Stimulated activated CD4-positive, alpha-beta T cell treated with anti-CD3 and anti-CD28 coated beads, Interleukin-4, amount 100 ng/mL, for 4 hours (primary cell): ENCODE measurements around the gene SLC22A17.
"Not testable (repeated sequence)": the region's sequence is repeated elsewhere in the genome, so short reads cannot be mapped to it uniquely, and the experiment has no call there.

ENCODE experiments used
- DNase-seq, 2 experiments: peaks; one replicate each; pipeline ENCODE4 v3.0.0-alpha.2; 2020

Gene SLC22A17

DNA sequence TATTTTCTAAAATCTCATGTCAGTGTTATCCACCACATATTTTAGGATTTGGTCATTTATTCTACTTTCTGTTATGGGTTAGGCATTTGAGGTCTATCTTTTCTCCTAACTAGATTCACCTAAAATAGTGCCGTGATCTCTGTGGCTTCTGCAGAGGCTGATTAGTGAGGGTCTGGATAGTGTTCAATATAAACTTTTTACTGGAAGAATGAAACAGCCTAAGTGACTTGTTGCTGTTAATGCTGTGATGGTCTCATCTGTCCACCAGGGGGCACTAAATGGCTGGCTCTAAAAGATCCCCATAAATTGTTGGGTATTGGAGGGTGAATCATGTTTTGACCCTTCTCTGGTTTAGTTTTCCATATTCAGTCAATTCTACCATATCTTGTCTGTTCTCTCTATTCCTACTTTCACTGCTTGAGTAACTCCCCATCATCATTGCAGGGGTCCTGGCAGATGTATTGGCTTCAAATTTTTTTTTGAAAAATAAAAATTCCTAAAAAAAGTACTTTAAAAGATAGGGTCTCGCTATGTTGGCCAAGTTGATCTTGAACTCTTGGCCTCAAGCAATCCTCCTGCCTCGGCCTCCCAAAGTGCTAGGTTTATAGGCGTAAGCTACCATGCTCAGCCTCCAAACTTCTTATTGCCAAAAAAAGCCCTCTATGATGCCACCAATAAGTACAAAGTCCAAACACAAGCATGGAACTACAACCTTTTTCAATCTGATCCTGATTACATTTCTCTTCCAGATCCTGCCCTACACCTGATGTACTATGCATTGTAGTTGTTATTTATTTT is 24.5 kb downstream of the SLC22A17 start:
- peak; percentile 42 to 65 for DNase-seq

DNA sequence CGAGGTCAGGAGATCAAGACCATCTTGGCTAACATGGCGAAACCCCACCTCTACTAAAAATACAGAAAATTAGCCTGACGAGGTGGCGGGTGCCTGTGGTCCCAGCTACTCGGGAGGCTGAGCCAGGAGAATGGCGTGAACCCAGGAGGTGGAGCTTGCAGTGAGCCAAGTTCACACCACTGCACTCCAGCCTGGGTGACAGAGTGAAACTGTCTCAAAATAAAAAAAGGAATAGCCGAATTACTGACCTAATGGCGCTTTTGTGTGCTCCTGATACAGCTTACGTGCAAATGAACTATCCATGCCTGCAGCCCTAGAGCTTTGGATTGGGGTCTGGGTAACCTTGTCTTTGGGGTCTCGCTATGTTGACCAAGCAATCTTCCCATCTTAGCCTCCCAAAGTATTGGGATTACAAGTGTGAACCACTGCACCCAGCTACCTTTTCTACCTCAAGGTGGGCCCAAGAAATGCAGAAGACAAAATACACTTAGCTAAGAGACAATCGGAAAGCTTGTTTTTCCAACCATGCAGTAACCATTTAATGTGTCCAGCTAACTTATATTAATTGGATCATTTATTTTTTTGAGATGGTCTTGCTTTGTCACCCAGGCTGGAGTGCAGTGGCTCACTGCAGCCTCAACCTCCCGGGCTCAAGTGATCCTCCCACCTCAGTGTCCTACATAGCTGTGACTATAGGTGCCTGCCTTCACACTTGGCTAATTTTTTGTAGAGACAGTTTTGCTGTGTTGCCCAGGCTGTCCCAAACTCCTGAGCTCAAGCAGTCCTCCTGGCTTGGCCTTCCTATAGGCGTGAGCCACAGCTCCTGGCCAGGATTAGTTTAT is 26.0 kb downstream of the SLC22A17 start:
- DNase-seq = no peak

- not testable (repeated sequence) for DNase-seq
Observed at GRCh38 chr14:23325746-23326145, 26.9 kb downstream of the SLC22A17 start.

- no peak for DNase-seq
Observed at GRCh38 chr14:23324993-23325392, 27.7 kb downstream of the SLC22A17 start.

DNA sequence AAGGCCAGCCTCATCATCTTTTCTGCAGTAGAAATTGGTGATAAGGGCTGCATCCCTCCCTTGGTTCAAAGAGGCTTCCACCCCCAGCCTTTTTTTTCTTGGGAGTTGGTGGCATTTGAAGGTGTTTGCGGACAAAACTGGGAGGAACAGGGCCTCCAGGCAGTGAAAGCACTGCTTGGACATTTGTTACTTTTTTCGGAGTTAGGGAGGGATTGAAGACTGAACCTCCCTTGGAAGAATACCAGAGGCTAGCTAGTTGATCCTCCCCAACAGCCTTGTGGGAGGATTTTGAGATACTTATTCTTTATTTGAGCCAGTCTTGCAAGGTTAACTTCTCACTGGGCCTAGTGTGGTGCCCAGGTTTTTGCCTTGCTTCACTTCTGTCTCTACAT is 28.2 kb downstream of the SLC22A17 start:
- DNase-seq = no peak

DNA sequence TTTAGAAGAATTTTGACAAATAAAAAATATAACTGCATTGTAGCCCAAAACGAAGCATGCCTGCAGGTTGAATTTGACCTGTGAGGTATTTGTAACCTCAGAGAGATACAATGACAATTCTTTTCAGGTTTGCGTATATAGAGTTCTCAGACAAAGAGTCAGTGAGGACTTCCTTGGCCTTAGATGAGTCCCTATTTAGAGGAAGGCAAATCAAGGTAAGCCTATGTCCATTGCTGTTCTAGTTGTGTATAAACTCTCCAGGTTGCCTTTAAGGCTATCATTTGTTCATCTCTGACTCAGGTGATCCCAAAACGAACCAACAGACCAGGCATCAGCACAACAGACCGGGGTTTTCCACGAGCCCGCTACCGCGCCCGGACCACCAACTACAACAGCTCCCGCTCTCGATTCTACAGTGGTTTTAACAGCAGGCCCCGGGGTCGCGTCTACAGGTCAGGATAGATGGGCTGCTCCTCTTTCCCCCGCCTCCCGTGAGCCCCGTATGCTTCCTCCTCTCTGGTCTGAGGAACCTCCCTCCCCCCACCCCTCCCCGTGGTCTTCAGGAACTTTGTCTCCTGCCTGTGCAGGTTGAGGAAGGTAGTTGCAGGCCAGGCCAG is 28.7 kb downstream of the SLC22A17 start:
- no peak for DNase-seq

- no peak for DNase-seq
Observed at GRCh38 chr14:23322568-23323517, 29.8 kb downstream of the SLC22A17 start.

DNA sequence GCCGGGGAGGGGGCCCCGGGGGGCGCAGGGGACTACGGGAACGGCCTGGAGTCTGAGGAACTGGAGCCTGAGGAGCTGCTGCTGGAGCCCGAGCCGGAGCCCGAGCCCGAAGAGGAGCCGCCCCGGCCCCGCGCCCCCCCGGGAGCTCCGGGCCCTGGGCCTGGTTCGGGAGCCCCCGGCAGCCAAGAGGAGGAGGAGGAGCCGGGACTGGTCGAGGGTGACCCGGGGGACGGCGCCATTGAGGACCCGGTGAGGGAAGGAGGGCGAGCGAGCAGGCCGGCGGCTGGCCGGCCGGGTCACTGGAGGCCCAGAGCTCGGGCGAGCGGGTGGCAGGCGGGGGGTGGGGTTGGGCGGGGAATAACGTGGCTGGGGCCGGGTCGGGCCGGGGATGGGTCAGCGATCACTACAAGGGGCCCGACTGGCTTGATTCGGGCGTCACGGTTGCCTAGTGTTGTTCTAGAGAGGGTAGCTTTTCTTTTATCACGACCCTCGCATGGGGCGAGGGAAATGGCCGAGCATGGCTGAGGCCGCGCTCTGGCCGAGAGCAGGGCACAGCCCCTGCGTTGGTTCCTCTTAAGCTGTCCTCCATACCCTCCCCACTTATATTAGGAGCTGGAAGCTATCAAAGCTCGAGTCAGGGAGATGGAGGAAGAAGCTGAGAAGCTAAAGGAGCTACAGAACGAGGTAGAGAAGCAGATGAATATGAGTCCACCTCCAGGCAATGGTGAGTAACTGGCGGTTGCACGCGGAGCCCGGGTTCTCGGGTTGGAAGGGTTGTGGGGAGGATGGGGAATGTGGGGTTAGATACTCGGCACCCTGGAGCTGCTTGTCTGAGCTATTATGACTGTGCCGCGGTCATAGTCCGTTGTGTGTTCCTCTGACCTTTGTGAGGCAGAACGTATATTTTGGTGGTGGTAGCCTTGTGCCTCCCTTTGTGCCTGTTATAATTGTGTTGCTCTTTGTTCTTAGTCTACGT is 30.8 kb downstream of the SLC22A17 start:
- peak; percentile 36 to 45 for DNase-seq

- peak; percentile 91 to 99 for DNase-seq
Observed at GRCh38 chr14:23320584-23321571, 31.8 kb downstream of the SLC22A17 start, which contains the start of gene PABPN1. PABPN1 (plus strand) TSS chr14:23321457; CDS start chr14:23321470, 13 bp downstream.

- no peak for DNase-seq
Observed at GRCh38 chr14:23319746-23320583, 32.7 kb downstream of the SLC22A17 start.

DNA sequence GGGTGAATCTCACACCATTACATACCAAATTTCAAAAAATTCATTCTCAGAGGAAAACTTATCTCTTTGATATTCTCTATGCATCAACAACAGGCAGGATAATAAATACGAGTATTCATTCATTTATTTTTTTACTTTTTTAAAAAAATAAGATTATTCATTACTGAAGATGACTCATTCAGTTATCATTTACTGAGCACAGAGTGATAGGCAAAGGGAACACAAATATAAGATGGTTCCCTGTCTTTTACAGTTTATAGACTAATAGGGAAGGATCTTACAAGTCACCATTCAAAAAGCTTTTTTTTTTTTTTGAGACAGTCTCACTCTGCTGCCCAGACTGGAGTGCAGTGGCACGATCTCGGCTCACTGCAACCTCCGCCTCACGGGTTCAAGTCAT is 36.4 kb downstream of the SLC22A17 start:
- no peak for DNase-seq

- DNase-seq = no peak
Observed at GRCh38 chr14:23310546-23310945, 42.1 kb downstream of the SLC22A17 start.

GRCh38 chr14:23308721-23309445 is 43.8 kb downstream of the SLC22A17 start:
- no peak for DNase-seq

- DNase-seq = no peak
Observed at GRCh38 chr14:23307687-23308644, 44.7 kb downstream of the SLC22A17 start.

- DNase-seq = no peak
Observed at GRCh38 chr14:23307146-23307530, 45.5 kb downstream of the SLC22A17 start.

DNA sequence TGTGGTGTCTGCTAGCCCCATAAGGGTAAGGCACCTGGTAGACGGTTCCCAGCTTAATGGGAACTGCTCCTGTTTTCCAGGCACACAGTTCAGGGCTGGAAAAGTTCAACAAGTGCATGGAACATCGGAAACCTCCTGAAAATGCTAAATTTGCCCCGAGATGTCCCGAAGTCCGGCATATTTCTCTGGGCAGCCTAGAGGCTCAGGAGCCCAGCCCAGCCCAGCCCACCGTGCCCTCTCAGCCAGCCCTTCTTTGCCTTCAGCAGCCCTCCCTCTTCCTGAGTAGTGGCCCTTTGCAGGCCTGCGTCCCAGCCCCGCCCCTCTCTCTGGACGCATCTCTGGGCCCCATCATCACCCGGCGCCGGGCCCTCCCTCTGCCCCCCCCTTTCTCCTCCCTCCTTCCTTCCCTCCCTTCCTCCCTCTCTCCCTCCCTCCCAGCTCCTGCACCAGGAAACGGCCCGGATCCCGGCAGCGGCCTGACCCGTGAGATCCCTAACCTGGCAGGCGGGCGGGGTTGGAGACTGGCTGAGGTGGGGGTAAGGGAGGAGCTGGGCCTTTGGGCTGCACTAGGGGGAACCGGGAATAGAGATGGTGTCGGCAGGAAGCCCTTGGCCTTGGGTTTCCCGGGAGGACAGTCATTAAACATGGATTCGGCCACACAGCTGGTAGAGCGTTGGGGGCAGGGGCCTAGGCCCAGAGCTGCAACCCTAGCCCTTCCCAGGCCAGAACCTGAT is 46.1 kb downstream of the SLC22A17 start, which contains the start of gene BCL2L2:
TSS of gene BCL2L2 (plus strand) at position 422 of the 734 bp plus-strand sequence. CDS start 935 bp downstream, outside the sequence.
- no peak for DNase-seq
